HG02981 (cell line): ENCODE data around the gene ACVR1.
"Not testable (repeated sequence)": the region's sequence is repeated elsewhere in the genome, so short reads cannot be mapped to it uniquely, and the experiment has no call there.

Source experiments
- ATAC-seq: cut with Tn5 transposase; IDR thresholded peaks from one replicate; pipeline ENCODE4 v1.9.1; 2021; ENCODE audit warnings: mild to moderate bottlenecking, moderate library complexity; ENCODE audit not compliant: unreplicated experiment

The ACVR1 gene

GRCh38 chr2:157727693-157728092 is 148.4 kb downstream of the ACVR1 start:
- ATAC-seq = no peak

GRCh38 chr2:157726946-157727345 is 149.2 kb downstream of the ACVR1 start:
- ATAC-seq = no peak

- ATAC-seq = no peak
These were observed 150.3 kb downstream of the ACVR1 start for GRCh38 chr2:157725846-157726245.

- ATAC-seq = no peak
These were observed 153.4 kb downstream of the ACVR1 start for GRCh38 chr2:157722580-157723234.

GRCh38 chr2:157720504-157720903 is 155.6 kb downstream of the ACVR1 start:
- ATAC-seq = no peak

GRCh38 chr2:157704653-157705052 is 171.5 kb downstream of the ACVR1 start:
- not testable (repeated sequence) for ATAC-seq

GRCh38 chr2:157704148-157704547 is 172.0 kb downstream of the ACVR1 start:
- not testable (repeated sequence) for ATAC-seq

- no peak for ATAC-seq
These were observed 176.3 kb downstream of the ACVR1 start for GRCh38 chr2:157699806-157700205.

- ATAC-seq = no peak
These were observed 177.1 kb downstream of the ACVR1 start for GRCh38 chr2:157699009-157699408.

GRCh38 chr2:157698430-157698829 is 177.7 kb downstream of the ACVR1 start:
- ATAC-seq = no peak

- ATAC-seq = no peak
These were observed 180.1 kb downstream of the ACVR1 start for GRCh38 chr2:157696036-157696435.

- no peak for ATAC-seq
These were observed 183.4 kb downstream of the ACVR1 start for GRCh38 chr2:157692768-157693167.

GRCh38 chr2:157691695-157692094 is 184.4 kb downstream of the ACVR1 start:
- no peak for ATAC-seq

GRCh38 chr2:157691131-157691530 is 185.0 kb downstream of the ACVR1 start:
- ATAC-seq = no peak
